HG03565 (cell line): ENCODE data around the gene CDNF.

Experiments
- ATAC-seq: cut with Tn5 transposase; IDR thresholded peaks from one replicate; pipeline ENCODE4 v1.9.1; 2021; ENCODE audit warnings: mild to moderate bottlenecking, moderate library complexity; ENCODE audit not compliant: unreplicated experiment

CDNF gene

GRCh38 chr10:14801723-14802122 is 36.1 kb downstream of the CDNF start:
- ATAC-seq, result no peak

GRCh38 chr10:14800397-14800796 is 37.4 kb downstream of the CDNF start:
- ATAC-seq, result no peak

GRCh38 chr10:14798636-14799035 is 39.2 kb downstream of the CDNF start:
- ATAC-seq, result no peak

GRCh38 chr10:14787938-14788337 is 49.9 kb downstream of the CDNF start:
- ATAC-seq, result no peak

GRCh38 chr10:14784459-14785055 is 53.3 kb downstream of the CDNF start:
- ATAC-seq, result no peak

- ATAC-seq, result no peak
Observed at GRCh38 chr10:14782691-14783363, 55.0 kb downstream of the CDNF start.

- ATAC-seq, result no peak
Observed at GRCh38 chr10:14781763-14782162, 56.1 kb downstream of the CDNF start.

GRCh38 chr10:14779001-14779651 is 58.7 kb downstream of the CDNF start:
- no peak for ATAC-seq

- ATAC-seq, result no peak
Observed at GRCh38 chr10:14776546-14776945, 61.3 kb downstream of the CDNF start.

- ATAC-seq, result no peak
Observed at GRCh38 chr10:14775656-14776055, 62.2 kb downstream of the CDNF start.

GRCh38 chr10:14774797-14775196 is 63.0 kb downstream of the CDNF start, which contains the start of gene FAM107B:
Gene FAM107B (minus strand): TSS chr10:14774897. CDS start chr10:14774663, 234 bp downstream.
- ATAC-seq, result no peak

GRCh38 chr10:14774214-14774580 is 63.6 kb downstream of the CDNF start:
- no peak for ATAC-seq

GRCh38 chr10:14773551-14774213 is 64.2 kb downstream of the CDNF start:
- ATAC-seq, result no peak

GRCh38 chr10:14772399-14772798 is 65.4 kb downstream of the CDNF start:
- ATAC-seq, result no peak

GRCh38 chr10:14770927-14771326 is 66.9 kb downstream of the CDNF start:
- no peak for ATAC-seq
